ENCODE data around the gene RNF19B.
A peak's percentile ranks its signal among the peaks of the same experiment; 100 is the strongest.

- no peak for TF ChIP-seq POLR2A (IDR thresholded peaks at IDR 0.05)
- peak in 1 of 3 experiments; percentile 10 for TF ChIP-seq CTCF (IDR thresholded peaks at IDR 0.05)
- peak in 1 of 2 donors; percentile 11 for TF ChIP-seq POLR2AphosphoS5 (IDR thresholded peaks at IDR 0.05; ENCODE audit: insufficient read depth in 1 of 2, low read depth in 1 of 2)
Measured at GRCh38 chr1:32933742-32934322, 30.8 kb downstream of the RNF19B start.

Data from vagina (tissue), 2 donors.